GM19351 (cell line): ENCODE measurements around the gene WBP11.
"Not testable (repeated sequence)": the region's sequence is repeated elsewhere in the genome, so short reads cannot be mapped to it uniquely, and the experiment has no call there.

Source experiments
- ATAC-seq: cut with Tn5 transposase; IDR thresholded peaks from one replicate; pipeline ENCODE4 v1.9.1; 2021; ENCODE audit warnings: mild to moderate bottlenecking, moderate library complexity; ENCODE audit not compliant: unreplicated experiment

WBP11 gene

GRCh38 chr12:14774074-14774905, 29.0 kb downstream of the WBP11 start:
- peak; percentile 53 for ATAC-seq

- peak; percentile 14 for ATAC-seq
These were observed 29.6 kb downstream of the WBP11 start for GRCh38 chr12:14773685-14774073.

DNA sequence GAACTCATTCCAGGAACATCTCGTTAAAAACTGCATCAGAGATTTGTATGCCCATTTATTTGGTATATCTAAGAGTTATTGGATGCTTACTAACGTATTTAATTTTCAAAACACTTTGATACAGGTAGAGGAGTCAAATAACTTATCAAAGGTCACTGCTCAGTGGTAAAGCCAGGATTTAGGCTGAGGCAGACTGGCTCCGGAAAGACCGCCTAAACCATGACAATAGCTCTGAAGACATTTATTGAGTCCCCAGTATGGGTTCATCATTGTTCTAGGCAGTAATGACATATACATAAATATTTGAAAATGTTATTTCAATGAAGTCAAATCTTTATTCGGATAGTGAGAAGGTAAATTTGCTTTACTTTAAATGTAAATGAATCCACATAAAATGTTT, 30.3 kb downstream of the WBP11 start:
- no peak for ATAC-seq

- ATAC-seq, result no peak
These were observed 31.6 kb downstream of the WBP11 start for GRCh38 chr12:14771651-14772137.

DNA sequence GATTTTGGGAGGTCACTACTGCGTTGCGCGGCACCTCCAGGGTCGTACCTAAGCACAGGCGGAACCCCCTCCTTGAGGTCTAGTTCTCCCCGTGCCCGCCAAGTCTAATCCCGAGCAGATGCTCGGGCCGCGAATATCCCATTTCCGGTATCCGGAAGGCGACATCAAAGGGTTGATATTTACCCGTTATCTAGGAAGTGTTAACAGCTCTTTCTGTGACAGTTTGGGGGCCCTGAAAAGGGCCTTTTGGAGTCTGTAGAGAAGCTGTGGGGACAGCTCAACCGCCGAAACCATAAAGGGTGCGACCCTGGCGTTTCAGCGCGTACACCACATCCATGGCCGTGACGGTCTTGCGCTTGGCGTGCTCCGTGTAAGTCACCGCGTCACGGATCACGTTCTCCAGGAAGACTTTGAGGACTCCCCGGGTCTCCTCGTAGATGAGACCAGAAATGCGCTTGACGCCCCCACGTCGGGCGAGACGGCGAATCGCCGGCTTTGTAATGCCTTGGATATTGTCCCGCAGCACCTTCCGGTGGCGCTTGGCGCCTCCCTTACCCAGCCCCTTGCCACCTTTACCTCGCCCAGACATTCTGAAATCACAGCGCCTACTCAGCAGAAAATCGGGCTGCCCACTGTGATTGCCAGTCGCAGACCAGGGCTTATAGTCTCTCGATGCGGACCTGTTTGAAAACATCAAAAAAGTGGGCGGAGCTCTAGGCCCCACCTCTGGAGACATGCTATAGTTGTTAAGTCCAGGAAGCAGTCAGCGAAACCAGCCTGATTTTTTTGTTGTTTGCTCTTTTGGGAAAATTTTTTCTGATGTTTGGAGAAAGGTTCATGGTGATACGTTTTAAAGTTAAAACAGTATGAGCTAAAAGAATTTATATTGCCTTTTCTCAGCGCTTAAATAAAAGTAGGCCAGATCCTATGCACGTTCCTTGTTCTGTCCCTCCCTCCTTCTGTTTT, 32.5 kb downstream of the WBP11 start:
- ATAC-seq, result peak; percentile 12

DNA sequence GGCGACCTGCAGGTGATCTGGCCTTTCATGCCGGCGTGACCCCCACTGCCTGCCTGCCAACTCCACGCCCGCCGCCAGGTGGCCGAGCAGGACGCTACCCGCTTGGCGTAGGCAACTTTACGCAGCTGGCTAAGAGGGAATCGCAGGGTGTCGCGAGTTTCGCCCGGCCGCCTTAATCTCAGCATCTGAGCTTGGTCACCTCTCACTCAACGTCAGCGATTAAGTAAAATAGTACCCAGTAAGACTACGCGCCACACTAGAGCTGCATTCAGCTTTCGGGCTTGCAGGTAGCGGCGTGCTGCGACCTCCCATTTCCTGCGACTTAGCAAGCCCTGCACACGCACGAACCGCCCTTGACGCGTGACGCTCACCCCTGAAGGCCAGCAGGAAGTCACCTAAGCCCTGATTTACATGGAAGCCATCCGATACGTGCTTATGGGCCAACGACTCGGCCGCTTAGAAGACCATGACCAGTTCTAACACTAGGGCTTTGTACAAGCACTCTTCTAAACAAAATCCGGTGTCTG, 33.2 kb downstream of the WBP11 start:
- peak; percentile 34 for ATAC-seq

- ATAC-seq, result peak; percentile 3
These were observed 33.8 kb downstream of the WBP11 start for GRCh38 chr12:14769466-14769968.

- no peak for ATAC-seq
These were observed 34.4 kb downstream of the WBP11 start for GRCh38 chr12:14768823-14769405.

GRCh38 chr12:14767617-14768016, 35.7 kb downstream of the WBP11 start:
- ATAC-seq, result no peak

DNA sequence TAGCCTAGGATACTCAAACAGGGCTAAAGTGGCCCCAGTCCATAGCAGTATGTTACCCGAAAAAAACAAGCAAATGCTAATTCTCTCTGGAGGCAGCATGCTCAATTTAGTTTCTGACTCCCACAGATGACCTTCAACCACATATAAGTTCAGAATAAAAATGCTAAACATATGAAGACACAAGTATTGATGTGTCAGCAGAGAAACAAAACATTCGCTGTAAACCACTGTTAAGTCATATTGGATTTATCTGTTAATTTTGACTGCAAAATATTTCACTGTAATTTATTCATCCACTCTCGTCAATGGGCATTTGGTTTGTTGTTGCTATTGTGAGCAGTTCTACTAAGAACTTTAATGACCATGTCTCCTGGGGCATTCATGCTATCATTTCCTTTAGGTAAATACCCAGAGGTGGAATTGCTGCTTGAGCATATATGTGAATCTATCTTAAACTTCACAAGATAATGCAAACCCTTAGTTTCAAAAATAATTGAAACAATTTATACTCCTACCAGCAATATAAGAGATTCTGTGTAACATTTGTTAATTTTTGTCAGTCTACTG, 36.5 kb downstream of the WBP11 start:
- ATAC-seq, result no peak

DNA sequence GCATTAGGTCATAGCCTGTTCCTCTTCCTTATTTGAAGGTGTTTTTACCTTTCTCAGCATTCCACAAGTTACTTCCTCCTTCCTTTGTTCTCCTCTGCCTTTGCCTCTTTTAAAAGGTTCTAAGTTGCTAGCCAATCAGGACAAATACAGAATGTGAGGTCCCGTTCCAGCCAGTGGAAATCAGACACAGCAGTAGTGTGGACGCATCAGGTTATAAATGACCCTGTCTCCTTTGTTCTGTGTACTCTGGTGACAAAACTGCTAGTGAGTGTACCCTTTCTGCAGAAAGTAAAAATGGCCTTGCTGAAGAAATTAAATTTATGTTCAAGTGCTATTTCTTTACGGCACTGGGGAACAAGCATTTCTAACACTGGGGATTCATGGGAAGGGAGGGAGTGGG, 37.3 kb downstream of the WBP11 start:
- ATAC-seq, result not testable (repeated sequence)

DNA sequence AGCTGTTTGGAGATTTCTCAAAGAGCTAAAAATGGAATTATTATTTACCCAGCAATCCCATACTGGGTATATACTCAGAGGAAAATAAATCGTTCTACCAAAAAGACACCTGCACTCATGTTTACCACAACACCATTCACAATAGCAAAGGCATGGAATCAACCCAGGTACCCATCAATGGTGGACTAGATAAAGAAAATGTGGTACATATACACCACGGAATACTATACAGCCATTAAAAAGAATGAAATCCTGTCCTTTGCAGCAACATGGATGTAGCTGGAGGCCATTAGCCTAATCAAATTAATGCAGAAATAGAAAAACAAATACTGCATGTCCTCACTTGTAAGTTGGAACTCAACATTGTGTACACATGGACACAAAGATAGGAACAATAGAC, 37.9 kb downstream of the WBP11 start:
- no peak for ATAC-seq

GRCh38 chr12:14759711-14760280, 43.5 kb downstream of the WBP11 start:
- not testable (repeated sequence) for ATAC-seq

DNA sequence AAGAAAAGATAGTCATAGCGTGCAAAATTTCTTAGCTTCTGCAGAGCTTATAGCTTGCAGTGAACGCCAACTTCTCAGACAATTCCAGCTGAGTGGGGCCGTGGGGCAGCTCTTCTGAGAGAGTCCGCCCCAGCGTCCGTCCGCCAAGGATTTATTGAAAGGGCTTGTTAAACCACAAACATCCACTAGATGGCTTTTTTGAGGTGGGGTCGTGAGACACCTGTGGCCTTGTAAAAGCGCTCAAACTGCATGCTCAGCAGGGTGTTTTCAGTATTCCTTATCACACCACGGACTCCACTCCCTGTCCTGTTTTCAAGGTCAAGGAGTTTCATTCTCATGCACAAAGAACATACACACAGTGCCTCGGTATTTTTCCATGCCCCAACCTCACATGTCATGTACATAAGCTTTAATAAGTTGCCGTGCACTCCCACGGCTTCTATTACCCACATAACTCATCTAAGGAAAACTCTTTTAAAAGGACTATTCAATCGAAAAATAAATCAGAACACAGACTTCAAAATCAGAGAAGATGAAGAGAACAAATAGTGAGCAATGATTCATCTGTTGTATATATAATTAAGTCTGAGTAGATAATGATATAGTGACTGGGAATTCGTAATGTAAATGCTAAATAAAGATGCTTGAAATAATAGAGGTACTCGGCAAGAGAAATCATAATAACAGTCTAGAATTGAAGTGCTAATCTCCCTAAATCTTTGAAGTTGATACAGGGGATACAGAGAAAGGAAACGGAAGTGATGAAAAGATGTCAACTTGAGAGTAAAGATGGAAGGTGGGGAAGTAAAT, 46.7 kb downstream of the WBP11 start:
- no peak for ATAC-seq

- ATAC-seq, result no peak
These were observed 51.3 kb downstream of the WBP11 start for GRCh38 chr12:14751986-14752385.

DNA sequence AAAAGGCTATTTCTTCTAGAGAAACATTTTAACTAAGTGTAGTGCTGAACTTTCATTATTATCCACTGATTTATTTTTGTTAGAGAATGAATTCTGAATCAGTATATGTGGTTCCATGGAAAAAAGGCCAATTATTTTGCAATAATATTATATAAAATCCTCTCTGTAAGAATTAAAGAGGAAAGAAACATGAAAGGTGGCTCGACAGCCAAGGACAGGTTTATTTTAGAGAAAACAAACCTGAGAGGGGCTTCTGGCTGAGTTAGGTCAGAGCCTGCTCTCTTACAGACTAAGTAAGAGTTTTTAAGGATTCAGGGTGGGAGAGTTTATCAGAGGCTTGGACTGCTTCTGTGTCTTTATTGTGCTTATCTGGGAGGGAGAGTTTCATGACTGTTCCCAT, 60.2 kb downstream of the WBP11 start:
- ATAC-seq, result no peak

GRCh38 chr12:14741942-14742341, 61.3 kb downstream of the WBP11 start:
- no peak for ATAC-seq

DNA sequence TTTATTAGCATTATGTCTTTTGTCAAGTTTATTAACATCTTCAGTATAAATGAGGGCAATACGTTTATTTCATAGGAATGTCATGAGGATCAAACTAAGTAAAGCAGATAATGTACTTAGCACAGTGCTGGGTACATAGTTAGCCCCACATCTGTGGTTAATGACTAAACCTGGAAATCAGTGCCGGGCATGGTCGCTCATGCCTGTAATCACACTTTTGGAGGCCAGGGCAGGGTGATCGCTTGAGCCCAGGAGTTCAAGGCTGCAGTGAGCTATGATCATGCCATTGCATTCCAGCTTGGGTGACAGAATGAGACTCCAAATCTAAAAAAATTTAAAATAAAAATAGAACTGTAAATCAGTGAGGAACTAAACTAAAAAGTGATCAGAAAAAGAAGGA, 62.1 kb downstream of the WBP11 start:
- no peak for ATAC-seq

DNA sequence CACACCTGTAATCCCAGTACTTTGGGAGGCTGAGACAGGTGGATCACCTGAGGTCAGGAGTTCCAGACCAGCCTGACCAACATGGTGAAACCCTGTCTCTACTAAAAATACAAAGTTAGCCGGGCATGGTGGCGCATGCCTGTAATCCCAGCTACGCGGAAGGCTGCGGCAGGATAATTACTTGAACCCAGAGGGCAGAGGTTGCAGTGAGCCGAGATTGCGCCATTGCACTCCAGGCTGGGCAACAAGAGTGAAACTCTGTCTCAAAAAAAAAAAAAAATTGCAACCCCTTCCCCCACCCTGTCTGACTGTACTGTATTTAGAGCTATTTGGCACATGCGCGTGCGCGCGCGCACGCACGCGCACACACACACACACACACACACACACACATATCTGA, 66.8 kb downstream of the WBP11 start:
- ATAC-seq, result not testable (repeated sequence)
